HepG2 (cell line): ENCODE results near the gene SLC30A4. TPM values are rescaled to one million over a fixed set of nuclear protein-coding genes. Genes with fewer than 3 reads are reported as not detected.
A peak's percentile ranks its signal among the peaks of the same experiment; 100 is the strongest.

ENCODE experiments used
- FOXO4 ChIP-seq: sonication (generic); formaldehyde crosslinking; conservative IDR thresholded peaks from 2 replicates; pipeline ENCODE4 v1.8.1; 2023; ENCODE audit warnings: missing genetic modification reagents
- HNRNPLL ChIP-seq: fragments of 200-400 bp; formaldehyde crosslinking; IDR thresholded peaks from 2 replicates; pipeline ENCODE4 v1.6.1; 2017; ENCODE audit warnings: mild to moderate bottlenecking, low read depth, low read length; ENCODE audit not compliant: poor library complexity, severe bottlenecking
- IRX3 ChIP-seq: sonication (generic); formaldehyde crosslinking; IDR thresholded peaks from 2 replicates; pipeline ENCODE4 v1.8.1; 2023; ENCODE audit warnings: mild to moderate bottlenecking, low read depth, missing genetic modification reagents, borderline replicate concordance
- ZNF275 ChIP-seq: sonication (generic); formaldehyde crosslinking; IDR thresholded peaks from 2 replicates; pipeline ENCODE4 v1.8.0; 2022; ENCODE audit warnings: missing genetic modification reagents, mild to moderate bottlenecking, inconsistent platforms, borderline replicate concordance
- ZSCAN20 ChIP-seq: sonication (generic); formaldehyde crosslinking; IDR thresholded peaks from 2 replicates; pipeline ENCODE4 v1.4.0; 2020; ENCODE audit warnings: missing genetic modification reagents, mild to moderate bottlenecking, borderline replicate concordance
- polyA plus RNA-seq, 8 experiments: library from polyadenylated mRNA; depleted of rRNA in 3 of 8; stranded (reverse) in 7 of 8; unstranded in 1 of 8; fragments of >200 nt; fragmentation: Illumina TruSeq in 4 of 8; extraction: Trizol in 4 of 8; gene quantifications; 2 replicates each; pipeline versions ENCODE4 v1.2.1 to v1.2.3, GENCODE V29; 2011 to 2016; ENCODE audit warnings: low read depth in 4 of 8, missing spikeins in 1 of 8, mixed read lengths in 1 of 8; ENCODE audit not compliant: insufficient read depth in 1 of 8
- total RNA-seq, 5 experiments: library from RNA; depleted of rRNA; stranded (reverse); fragments of >200 nt; fragmentation: Illumina TruSeq; extraction: Trizol; gene quantifications; 2 replicates each; pipeline ENCODE4 v1.2.3, GENCODE V29; 2016; ENCODE audit warnings: low read depth in 1 of 5
- TF ChIP-seq, protein P1 (sequence below), 2 experiments: sonication (generic) in 1 of 2; formaldehyde crosslinking in 1 of 2; IDR thresholded peaks; 2 replicates each; pipeline versions ENCODE4 v1.4.0 to v1.6.1; 2016 to 2020; ENCODE audit warnings: borderline replicate concordance in 1 of 2, low read depth in 1 of 2, mild to moderate bottlenecking in 1 of 2, missing genetic modification reagents in 1 of 2

Gene SLC30A4
- total and polyA plus RNA-seq, 2 of the 13 experiments (the other 11 are each of a cell fraction or from before 2014, with no cell fraction given) = 0.01 to 0.04 TPM

GRCh38 chr15:45522328-45523165 lies at the start of gene SLC30A4 (continued):
- TF ChIP-seq FOXO4 (CRISPR knock-in tag) = 0 out of 2 replicates have a peak, but pooled peaks have one; percentile 41
- no peak for TF ChIP-seq ZNF275 (CRISPR knock-in tag)
- TF ChIP-seq, protein P1, sequence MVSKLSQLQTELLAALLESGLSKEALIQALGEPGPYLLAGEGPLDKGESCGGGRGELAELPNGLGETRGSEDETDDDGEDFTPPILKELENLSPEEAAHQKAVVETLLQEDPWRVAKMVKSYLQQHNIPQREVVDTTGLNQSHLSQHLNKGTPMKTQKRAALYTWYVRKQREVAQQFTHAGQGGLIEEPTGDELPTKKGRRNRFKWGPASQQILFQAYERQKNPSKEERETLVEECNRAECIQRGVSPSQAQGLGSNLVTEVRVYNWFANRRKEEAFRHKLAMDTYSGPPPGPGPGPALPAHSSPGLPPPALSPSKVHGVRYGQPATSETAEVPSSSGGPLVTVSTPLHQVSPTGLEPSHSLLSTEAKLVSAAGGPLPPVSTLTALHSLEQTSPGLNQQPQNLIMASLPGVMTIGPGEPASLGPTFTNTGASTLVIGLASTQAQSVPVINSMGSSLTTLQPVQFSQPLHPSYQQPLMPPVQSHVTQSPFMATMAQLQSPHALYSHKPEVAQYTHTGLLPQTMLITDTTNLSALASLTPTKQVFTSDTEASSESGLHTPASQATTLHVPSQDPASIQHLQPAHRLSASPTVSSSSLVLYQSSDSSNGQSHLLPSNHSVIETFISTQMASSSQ (IDR thresholded peaks at IDR 0.05; ENCODE audit: low read depth) = no peak
- TF ChIP-seq, protein P1 (CRISPR knock-in tag; IDR thresholded peaks at IDR 0.05; ENCODE audit: borderline replicate concordance) = 0 out of 2 replicates have a peak, but pooled peaks have one; percentile 22
- 0 out of 2 replicates have a peak, but pooled peaks have one; percentile 44 for TF ChIP-seq IRX3 (CRISPR knock-in tag)
- TF ChIP-seq HNRNPLL = peak; percentile 23
- TF ChIP-seq ZSCAN20 (CRISPR knock-in tag) = peak; percentile 49; the same call in 1 of the 2 replicates
